Eye (tissue), 1 donor: ENCODE results near the gene SLA2.
"Not testable (repeated sequence)": the region's sequence is repeated elsewhere in the genome, so short reads cannot be mapped to it uniquely, and the experiment has no call there.

Experiments
- DNase-seq: peaks from one replicate; pipeline ENCODE4 v3.0.0-alpha.2; 2015

SLA2 gene, protein sequence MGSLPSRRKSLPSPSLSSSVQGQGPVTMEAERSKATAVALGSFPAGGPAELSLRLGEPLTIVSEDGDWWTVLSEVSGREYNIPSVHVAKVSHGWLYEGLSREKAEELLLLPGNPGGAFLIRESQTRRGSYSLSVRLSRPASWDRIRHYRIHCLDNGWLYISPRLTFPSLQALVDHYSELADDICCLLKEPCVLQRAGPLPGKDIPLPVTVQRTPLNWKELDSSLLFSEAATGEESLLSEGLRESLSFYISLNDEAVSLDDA

DNA sequence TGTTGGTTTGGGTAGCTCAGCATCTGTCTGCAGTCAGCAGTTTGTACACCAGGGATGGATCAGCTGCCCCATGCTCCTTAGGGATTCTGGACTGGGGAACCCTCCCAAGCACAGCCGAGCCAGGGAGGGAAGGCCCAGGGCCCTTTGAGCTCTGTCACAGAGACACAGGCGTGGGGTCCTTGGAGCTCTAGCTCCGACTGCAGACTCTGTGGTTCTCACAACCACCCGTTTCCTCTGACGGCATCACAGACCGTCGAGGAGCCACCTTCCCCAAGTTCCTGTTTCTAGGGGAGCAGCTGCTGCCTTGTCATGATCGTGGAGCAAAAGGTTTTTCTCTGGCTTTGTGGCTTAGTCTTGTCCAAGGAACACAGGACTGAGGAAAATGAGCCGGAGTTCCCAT, at the start of gene SLA2:
Gene SLA2, minus strand, starts transcription at position 199 of the 400 bp plus-strand sequence. CDS start 4,861 bp downstream, outside the sequence.
- no peak for DNase-seq

DNA sequence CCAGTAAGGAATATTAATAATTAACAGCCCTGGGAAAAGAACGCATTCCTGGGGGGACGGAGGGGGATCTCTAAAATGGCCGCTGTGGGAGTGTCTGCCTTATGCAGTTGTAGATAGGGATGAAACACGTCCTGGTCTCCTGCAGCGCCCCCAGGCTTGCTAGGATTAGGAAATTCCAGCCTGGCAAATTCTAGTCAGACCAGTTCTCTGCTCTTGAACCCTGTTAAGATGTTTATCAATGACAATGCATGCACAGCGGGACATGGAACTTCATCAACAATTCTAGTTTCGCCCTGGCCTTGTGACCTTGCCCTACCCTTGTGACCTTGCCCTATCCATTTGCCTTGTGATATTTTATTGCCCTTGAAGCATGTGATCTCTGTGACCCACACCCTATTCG, 49.5 kb upstream of the SLA2 start:
- DNase-seq: not testable (repeated sequence)

DNA sequence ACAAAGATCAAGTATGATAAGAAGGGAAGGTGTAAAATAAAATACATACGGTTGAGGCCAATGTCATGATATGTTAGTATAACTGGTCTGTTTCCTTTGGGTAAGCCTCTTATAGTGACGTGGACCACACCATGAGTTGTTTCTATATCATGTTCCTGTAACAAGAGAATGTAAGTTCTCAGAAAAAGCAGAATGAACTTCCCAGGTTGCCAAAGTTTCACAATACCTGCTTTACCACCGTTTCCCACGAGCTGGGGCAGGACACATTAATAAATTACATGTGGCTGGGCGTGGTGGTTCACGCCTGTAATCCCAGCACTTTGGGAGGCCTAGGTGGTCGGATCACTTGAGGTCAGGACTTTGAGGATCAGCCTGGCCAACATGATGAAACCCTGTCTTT, 42.6 kb upstream of the SLA2 start:
- no peak for DNase-seq

DNA sequence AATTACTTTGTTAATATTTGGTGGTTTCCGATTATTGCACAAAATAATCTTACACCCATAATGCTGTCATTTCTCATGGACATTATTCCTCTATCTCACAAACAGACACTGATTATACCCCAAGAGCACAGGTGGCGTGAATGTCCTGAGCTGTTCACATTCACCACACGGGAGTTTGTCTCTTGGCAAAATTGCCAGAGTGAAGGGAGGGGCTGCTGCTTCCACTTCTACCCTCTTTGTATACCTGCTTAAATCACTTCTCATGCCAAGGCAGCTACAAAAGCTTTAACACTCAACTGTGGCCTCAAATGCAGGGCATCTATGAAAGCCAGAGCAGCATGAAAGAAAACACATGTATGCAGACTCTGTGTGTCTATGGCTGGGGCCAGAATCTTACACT, 41.9 kb upstream of the SLA2 start:
- DNase-seq: no peak

DNA sequence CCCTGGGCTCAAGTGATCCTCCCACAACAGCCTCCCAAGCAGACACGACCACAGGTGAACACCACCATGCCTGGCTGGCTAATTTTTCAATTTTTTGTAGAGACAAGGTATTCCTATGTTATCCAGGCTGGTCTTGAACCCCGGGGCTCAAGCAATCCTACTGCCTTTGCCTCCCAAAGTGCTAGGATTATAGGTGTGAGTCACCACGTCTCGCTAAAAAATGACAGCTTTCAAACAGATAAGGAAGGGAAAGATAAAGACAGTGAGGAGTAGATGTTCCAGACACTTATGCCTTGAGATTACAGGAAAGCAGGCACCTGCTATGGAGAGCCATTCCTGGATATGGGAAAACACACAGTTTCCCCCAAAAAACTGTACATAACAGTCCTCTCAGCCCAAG, 40.9 kb upstream of the SLA2 start:
- no peak for DNase-seq

DNA sequence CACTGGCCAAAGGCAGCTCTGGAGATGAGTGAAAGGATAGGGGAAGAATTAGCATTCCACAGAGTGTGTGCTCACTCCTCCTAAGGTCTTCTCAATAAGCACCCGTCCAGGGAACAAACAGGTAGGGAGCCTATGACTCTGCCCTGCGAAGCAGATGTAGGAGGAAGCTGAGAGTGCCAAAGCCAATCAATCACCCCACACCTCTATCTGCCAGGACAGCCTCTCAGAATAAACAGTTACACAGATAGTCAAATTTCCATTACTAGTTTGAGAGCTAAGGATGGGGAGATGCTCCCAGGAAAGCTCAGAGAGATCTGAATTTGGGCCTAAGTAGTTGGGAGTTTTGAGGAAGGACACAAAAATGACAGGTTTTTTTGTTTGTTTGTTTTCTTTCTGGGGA, 40.5 kb upstream of the SLA2 start:
- DNase-seq: no peak

DNA sequence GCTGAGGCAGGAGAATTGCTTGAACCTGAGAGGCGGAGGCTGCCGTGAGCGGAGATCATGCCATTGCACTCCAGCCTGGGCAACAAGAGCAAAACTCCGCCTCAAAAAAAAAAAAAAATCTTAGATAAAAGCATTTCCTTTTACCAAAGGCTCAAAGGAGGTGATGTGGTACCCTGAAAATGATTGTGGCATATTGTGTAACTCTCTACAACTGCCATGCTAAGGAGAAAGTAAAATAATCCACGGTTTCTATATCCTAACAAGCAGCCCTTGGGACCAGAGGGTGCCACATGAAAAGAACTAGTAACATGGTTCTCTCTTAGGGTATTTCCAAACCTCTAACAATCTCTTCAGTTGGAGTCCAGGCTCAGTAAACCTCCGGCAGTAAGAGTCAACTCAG, 38.8 kb upstream of the SLA2 start:
- no peak for DNase-seq

DNA sequence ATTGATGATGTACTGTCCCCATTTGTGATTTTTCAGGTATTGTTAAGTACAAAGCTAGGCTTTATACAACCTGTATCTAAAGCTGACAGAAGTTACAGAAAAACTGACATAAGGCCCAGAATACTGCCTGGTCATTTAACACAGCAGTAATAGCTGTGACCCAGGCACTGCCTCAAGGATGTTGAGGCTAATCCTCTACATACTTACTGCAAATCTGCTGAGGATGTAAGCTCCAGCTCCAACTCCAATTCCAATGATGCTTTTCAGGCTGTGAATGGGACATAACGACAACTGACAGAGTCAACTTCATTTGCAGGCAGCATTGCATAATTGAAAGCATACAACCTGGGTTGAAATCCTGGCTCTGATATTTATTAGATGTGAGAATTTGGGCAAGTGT, 36.3 kb upstream of the SLA2 start:
- DNase-seq: no peak

DNA sequence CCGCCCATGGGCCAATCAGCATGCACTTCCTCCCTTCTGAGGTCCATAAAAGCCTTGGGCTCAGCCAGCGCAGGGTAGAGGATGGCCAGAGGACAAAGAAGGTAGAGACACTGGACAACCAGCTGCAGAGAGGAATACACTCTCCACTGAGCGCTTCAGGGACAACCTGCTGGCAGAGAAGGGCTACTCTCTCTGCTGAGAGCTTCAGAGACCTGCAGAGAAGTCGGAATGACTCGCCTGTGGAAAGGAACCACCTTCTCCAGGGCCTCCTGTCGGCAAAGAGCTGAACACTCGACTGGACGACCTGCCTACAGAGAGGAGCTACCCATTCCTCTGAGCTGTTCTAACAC, 31.4 kb upstream of the SLA2 start:
- DNase-seq: no peak

DNA sequence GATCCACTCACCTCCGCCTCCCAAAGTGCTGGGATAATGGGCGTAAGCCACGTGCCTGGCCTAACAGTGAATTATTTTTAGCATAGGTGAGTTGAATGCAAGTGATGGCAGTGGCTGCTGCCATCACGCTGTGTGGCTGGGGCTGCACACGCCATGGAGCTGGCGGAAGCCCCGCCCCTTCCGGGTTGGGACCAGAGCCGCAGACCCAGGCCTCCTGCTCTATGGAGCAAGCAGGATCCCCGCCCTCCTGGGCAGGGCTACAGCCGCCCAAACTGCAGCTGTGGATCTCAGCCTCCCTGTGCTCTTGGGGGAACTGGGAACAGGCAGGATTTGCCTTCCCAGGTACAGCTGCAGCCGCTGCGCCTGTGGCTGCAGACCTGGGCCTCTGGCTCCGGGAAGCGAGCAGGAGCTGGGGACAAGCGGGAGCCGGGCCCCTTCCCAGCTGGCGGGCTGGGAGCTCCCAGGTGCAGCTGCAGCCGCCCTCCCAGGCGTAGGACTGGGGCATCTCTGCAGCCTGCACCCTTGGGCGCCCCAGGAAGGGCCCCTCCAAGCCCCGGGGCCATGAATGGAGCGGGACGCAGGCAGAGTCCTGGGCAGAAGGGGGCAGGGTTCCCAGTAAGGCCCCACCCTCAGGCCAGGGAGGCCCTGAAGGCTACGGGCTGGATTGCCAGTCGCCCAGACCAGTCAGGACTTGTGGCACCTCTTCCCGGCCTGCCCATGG, 30.9 kb upstream of the SLA2 start:
- DNase-seq: no peak

DNA sequence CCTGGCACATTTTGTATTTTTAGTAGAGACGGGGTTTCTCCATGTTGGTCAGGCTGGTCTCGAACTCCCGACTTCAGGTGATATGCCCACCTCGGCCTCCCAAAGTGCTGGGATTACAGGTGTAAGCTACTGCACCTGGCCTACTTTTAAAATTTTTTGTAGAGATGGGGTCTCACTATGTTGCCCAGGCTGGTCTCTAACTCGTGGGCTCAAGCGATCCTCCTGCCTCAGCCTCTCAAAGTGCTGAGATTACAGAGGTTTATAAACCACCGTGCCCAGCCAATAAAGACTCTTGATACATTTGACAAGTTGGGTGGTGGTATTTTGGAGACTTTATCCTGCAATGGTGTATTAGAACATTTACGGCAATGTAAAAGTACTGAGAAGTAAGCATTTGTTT, 29.5 kb upstream of the SLA2 start:
- not testable (repeated sequence) for DNase-seq

DNA sequence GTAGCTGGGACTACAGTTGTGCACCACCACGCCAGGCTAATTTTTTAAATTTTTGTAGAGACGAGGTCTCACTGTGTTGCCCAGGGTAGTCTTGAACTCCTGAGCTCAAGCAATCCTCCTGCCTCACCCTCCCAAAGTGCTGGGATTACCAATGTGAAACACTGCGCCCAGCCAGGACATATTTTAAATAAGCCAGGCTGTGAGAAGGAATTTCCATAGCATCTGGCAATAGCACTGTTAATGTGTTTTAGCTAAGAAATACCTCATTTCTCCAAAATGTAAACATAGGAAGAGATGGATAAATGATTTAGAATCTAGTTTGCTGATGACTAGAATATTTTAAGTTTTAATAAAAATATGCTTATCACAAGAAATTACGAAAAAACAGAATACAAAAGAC, 27.0 kb upstream of the SLA2 start:
- peak; percentile 2 for DNase-seq

DNA sequence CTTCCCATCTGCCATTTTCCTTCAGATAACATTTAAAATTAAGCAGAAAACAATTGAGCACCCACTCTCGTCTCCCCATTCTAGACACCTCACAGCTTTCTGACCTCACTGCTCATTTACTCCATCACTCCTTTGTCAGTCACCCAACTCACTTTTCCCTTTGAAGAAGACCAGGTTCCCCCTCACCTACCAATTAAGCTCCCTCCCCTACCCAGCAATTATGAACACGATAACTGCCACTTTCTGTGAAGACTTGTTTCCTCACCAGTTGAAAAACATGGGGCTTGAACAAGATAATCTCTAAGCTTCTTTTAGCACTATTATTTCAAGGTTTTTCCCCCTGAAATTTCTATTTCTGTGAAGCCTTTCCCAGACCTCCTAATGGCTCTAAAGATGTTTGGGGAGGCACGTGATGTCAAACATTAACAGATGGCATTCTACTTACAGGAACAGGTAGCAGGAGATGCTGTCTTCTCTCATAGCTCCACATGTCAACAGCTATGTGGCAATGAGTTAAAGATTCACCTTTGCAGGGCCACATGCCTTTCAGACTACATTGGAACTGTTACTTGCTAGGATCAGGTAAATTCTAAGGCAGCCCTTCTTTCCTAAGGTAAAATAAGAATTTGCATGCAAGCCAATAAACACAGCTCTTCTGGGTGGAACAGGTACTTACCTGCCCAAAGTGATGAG, 24.8 kb upstream of the SLA2 start:
- no peak for DNase-seq

DNA sequence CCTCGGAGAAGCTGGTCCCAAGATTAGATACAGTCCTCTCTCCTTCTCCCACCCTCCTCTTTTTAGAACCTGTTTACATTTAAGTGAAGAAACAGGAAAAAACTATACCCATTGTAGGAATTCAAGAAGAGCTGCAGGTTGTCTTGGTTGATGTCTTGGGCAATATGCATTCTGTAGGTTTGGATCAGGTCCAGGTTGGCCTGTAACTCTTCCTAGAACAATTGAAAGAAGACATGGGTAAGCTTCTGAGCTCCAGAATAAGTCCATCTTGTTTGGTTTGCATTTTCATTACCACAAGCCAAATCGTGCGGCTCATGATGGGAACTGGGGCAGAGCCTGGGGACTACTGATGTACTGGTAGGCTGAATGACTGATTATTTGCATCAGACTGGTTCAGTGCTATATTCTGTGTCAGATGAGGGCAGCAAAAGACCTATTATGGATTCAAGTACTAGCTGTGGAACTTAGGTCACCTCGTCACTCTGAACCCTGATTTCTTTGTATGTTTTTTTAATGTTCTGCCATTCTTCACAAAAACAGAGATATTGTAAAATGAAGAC, 20.3 kb upstream of the SLA2 start:
- peak; percentile 28 for DNase-seq

DNA sequence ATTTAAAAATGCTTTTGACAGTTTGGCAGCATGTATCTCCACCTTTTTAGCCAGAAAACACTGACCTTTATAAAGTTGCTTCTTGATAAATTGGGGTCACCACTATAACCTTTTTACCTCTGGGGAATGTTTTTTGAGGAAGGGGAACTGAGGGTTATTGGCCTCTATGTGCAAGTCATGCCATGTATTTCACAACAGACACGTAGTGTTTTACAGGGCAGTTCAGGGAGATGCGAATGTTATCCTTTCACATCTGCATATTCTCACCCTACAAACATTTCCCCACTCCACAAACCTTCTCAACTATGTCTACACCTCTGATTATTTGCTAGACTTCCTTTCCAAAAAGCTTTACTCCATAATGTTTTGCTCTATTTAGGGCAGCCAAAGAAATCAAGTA, 17.0 kb upstream of the SLA2 start:
- no peak for DNase-seq

DNA sequence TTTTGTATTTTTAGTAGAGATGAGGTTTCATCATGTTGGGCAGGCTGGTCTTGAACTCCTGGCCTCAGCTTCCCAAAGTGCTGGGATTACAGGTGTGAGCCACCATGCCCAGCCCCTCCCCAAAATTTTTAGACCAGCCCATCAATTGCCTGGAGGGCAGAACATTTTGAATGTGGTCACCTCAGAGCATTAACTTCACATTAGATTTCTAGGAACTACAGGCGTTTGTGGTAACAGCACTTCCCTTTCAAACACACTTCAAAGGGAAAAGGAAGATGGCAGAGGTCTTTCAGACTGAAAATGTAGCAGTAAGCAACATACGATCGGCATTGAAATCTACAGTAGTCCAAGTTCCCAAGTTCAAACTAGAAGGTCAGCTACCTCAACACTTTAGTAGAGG, 12.3 kb upstream of the SLA2 start:
- no peak for DNase-seq

DNA sequence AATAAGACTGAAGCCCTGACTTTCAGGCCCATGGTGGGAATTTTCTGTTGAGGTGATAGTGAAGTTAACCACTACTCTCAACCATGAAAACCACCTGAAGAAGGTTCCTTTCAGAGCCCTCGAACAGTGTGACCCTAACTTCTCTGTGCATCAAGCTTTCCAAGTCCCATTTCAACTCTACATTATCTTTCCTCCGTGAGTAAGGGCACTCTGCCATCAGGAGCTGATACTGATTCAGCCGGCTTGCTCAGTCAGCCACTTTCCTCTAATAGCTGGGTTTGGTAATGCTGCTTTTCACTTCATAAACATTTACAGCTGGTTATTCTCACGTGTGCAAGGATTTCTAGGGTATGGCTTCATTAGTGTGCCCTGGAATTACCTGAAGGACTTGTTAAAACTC, 10.7 kb upstream of the SLA2 start:
- DNase-seq: no peak

DNA sequence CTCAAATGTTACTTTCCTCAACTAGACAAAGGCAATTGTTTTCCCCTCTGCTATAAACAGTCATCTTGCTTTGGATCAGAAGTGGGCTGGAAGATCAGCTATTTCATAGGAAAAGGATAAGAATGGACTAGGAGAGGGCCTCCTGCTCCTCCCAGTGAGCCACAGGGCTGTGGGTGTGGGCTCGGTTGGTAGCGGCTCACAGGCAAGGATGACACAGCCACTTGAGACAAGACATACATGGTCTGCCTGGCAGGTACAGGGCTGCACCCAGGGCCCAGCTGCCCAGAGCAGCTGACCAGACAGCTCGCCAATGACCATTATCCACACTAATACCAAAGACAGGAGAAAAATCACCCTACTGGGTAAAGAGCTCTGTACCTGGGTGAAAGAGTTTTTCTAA, 9.0 kb upstream of the SLA2 start:
- DNase-seq: no peak

DNA sequence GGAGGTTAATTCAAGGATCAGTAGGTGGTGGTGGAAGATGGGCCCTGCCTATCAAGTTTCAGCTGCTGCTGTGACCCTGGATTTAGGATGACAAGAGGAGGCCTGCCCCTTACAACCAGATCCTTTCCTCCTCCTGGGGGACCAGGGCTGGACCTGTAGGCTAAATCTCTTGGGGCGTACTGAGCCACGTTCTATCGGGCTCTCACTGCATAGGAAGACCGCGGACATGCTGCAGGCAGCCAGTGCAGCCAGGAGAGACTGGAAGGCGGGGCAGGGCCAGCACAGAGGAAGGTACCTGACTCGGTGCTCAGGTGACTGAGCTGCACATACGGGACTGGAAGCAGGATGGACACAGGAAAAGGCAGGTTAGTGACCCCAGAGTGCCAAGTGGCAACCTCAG, 8.5 kb upstream of the SLA2 start:
- no peak for DNase-seq

DNA sequence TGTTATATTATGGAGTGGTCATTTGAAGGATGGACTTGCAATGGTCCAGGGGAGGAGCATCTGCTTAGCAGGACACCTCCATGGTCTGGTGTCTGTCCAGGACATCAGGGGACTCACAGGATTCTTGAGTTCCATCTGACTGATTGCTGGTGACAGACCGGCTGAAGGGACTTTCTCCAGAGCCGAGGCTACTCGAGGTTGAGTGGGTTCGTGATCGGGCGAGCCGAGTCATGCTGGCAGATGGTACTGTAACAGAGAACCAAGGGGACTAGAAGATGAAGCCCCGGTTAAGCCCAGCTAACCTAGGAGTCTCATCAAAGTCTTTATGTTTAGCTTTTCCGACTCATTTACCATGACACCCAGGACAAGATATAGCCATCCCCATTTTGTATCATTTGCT, 7.5 kb upstream of the SLA2 start:
- peak; percentile 32 for DNase-seq

DNA sequence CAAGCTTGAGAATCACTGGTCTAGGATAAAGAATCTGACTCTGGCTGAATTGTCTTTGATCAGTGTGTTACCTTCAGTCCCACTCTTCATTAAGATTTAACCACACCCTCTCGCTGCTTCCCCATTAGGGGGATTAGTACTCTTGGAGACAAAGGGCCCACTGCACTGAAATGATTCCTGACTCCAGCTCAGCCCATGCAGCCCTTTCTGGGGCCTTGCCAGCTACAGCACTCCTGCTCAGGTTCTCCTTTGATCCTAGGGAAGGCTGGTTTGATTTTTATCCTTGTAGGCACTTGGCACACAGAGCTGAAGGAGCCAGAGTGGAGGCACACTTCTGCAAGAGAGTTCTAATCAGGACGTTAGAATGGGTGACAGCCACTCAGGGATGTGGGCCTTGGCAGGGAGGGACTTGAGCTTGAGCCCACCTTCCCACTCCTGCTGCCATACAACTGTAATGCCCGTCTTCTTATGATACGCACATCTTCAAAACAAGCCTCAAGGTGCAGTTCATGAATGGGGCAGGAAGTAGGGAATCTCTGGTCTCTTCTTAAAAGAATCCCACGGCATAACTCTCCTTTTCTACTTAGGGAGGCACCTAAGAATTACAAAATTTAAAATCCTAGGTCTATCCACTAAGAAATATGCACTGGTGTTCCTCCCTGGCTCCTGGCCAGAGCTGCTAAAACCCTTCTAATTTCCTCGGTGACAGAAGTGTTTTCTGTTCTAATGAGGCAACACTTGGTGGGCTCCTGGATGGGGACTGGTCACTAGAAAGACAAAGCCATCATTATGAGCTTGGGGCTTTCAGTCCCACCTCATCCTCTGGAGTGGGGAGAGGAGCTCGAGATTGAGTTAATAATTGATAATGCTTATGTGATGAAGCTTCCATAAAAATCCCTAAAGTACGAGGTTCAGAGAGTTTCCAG, 1.5 kb upstream of the SLA2 start:
- peak; percentile 72 for DNase-seq

DNA sequence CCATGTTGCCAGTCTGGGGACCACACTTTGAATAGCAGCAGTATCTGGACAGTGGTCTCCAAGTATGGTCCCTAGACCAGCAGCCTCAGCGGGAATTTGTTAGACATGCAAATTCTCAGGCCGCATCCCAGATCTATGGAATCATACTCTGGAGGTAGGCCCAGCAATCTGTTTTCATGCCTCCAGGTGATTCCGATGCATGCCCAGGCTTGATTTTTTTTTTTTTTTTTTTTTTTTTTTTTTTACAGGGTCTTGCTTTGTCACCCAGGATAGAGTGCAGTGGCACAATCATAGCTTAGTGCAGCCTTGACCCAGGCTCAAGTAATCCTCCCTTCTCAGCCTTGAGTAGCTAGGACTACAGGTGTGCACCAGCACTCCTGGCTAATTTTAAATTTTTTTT, 682 bp upstream of the SLA2 start:
- DNase-seq: no peak

DNA sequence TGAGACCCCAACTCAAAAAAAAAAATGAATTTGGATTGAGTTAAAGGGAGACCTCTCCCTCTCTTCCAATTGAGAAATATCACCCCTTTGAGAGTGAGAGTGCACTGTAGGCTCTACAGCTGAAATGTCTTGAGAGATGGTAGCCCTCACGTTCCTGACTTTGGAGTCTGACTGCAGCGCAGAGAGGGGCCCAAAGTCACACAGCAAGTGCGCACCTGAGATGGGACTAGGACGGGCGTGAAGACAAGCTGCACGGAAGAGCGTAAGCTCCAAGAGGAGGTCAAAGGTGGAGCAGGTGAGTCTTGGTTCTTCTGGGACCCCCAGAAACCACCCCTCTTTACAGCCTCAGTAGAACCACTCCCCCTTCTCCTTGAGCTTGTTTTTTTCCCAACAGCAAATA, 643 bp downstream of the SLA2 start:
- DNase-seq: no peak
